ENCODE data around the gene SHC1.

Gene SHC1

DNA sequence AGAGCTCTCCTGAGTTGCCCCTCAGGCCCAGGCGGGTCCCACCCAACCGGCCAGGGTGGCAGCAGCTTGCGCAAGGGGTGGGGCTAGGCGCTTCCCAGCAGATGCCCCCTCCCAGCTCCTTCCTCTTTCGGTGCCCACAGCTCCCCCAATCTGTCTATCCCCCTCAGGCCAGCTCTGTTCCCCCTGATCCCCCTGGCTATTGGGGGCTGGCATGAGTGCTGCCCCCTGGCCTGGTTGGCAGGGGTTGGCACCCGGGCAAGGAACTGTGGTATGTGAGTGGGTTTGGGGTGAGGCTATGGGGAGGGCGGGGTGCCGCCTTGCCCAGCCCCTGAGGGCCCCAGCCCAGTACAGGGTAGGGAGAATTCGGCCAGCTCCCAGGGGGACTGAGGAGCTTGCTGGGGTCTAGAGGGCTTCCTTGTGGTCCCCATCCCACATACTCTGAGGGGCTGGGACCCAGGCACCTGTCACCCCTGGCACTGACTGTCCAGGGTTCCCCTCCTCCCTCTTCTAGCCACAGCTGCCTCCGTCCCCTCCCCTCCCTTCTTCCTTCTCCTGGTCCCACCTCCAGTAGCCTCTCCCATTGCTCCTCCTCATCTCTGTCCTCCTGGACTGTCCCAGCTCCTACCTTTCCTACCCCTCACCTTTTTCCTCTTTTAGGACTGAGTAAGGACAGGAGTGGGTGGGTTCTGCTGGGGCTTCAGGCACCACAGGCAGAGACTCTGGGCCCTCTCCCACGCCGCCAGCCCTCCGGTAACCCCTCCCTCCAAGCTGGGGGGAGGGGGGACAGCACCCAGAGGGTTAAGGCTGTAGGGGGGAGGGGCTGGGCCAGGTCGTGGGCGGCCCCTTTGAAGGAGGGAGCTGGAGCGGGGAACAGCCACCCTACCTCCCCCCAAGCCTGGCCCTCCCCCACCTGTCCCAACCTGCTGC is 37.7 kb upstream of the SHC1 start:
- DNase-seq = peak; percentile 69

DNA sequence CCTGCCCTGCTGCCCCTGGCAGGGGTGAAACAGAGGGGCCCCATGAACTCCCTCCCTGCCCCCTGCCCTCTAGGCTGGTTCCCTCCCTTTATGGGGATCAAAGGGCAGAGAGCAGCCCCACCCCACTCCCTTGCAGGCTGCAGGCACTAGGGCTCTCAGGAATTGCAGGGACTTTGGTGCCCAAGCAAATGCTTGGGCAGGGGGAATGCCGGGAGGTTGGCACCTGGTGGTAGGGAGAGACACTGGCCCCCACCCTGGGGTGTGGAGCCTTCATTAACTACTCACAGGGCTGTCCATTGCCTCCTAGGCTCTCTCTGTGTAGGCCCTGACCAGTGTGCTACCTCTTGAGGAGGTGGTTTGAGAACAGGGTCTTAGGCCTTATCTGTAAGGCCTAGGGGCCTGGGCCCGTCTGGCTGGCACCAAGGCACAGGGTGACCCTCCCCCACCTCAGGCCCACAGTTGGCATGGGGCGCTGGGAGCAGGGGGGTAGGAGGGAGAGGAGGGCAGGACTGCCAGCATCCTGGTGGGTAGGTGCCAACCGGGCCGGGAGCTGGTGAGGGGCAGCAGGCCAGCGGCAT is 36.8 kb upstream of the SHC1 start:
- DNase-seq = no peak

DNA sequence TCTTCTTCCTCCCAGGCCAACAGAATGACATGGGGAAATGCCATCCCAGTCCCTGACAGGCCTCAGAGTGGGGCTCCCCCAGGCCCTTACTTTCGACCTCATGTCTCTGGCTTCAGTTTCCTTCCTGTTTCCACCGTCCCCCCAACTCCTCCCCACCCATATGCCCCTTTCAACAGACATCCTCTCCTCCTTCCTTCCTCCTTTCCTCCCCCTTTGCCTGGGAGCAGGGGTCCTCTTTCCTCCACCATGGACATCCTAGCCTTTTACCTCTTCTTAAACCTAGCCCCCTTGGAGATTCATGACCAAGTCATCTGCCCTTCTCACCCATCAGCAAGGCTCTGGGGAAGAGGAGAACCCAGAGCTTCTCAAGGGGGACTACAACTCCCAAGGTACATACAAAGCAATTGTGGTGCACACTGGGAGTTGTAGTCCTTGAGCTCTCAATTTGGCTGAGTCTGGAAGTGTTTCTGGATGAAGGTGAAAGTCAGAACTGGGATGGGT is 36.1 kb upstream of the SHC1 start:
- DNase-seq = peak; percentile 25

DNA sequence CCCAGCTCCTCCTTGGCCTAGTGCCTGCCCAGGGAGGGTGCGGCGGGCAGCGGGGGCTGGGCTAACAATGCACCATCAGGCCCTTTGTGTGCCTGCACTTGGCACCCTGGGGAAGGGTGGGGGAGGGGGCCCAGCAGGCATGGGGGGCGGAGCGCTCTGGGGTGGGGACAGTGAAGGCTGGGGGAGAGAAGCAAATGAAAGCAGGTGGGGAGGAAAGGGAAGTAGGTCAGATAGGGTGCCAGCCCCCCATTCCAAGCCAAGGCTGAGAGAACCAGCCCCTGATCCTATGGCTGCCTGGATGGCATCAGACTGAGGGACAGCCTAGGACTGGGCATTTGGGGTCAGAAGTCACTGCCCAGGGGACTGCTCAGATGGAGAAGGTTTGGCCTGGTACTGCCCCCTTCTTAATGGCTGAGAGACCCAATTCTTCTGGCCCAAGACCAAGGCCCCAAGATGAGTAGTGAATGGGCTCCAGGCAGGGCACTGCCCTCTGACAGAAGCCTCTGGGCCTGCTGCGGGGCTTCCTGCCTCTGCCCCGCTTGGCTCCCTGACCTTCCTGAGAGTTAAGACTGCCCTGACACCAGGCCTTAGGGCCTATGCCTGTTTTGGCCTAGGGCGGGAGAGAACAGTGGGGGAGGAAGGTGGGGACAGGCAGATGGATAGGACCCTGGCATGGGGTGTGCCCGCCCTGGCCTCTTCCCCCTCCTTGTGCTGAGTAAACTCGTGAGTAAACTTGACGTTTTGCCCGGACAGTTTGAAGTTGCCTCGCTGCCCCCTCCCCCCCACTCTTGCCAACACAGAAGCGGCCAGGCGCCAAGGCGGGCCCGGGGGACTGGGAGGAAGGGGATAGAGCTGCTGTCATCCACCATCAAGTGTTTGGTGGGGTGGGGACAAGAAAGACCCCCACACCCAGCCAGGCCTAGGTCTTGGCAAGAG is 34.8 kb upstream of the SHC1 start:
- DNase-seq = peak; percentile 28

DNA sequence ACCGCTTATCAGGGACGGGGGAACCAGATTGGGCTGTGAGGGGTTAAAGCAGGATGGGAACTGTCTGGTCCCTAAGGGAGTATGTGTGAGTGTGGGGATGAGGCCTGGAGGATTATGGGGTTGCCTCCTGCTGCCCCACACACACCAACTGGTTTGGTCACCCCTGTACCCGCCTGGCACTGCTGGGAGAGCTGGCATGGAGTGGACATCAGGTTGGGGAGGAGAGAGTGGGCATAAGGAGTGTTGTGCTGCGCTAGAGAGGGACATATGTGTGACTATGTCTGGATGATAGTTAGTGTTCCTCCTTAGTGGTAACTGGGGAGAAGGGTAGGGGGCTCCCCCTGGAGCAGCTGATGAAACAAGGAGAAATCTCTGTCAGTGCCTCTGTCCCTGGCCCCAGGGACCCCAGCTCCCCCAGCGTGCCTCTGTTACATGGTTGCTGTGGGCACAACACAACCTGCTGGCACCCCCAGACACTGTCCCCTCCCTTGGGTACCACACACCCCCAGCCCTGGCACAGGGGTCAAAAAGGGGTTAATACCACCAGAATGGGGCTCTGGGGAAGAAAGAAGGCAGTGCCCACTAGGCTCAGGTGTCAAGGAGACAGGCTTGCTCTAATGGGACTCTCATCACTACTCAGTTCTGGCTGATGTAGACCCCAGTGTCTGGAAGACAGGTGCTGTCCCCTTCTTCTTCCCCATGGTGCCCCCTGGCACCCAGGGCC is 34.0 kb upstream of the SHC1 start:
- DNase-seq = no peak

DNA sequence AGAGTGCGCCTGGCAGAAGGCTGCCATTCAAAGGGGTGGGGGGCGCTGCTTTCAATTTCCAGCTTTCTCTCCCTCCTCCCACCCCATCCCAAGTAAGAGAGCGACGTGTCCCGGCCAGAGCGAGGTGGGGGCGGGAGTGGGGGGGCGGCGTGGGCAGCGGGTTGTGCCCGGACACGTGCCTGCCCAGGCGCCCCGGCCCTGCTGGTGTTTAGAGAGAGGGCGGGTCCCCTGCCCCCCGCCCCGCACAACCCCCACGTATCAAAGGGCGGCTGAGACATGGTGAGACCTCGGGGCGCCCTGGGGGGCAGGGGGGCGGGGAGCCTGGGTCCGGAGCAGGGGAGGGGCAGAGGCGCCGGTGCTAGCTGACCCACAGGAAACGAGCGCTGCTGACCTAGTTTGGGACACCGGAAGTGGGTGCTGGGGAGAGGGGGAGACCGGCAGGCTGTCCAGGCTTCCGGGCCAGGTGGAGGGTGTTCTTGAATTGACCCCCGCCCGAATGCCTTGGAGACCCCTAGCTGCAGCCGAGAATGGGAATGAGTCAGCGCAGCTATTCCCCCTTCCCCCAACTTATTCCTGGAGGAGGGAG is 33.3 kb upstream of the SHC1 start:
- no peak for DNase-seq

DNA sequence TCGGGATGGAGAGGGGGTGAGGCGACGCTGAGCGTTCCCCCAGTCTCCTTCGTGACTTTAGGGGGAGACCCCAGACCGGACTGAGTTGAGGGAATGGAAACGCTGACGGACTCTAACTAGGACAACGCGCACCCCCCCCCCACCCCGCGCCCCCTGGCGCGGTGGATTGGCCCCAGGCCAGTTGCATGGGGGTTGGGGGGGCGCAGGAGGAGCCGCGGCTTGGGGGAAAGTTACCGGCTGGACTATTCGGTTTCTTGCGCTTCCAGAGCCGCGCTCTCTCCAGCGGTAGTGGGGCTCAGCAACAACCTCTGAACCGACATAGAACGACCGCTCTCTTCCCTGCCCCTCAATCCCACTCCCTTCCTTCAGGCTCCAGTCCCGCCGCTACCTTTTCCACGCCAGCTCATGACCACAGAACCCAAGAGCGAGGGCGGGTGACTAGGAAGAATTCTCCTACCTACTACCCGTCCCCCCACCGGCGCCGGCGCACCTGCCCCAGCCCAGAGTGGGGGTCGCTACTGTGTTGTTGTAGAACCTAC is 32.7 kb upstream of the SHC1 start:
- DNase-seq = peak; percentile 32

DNA sequence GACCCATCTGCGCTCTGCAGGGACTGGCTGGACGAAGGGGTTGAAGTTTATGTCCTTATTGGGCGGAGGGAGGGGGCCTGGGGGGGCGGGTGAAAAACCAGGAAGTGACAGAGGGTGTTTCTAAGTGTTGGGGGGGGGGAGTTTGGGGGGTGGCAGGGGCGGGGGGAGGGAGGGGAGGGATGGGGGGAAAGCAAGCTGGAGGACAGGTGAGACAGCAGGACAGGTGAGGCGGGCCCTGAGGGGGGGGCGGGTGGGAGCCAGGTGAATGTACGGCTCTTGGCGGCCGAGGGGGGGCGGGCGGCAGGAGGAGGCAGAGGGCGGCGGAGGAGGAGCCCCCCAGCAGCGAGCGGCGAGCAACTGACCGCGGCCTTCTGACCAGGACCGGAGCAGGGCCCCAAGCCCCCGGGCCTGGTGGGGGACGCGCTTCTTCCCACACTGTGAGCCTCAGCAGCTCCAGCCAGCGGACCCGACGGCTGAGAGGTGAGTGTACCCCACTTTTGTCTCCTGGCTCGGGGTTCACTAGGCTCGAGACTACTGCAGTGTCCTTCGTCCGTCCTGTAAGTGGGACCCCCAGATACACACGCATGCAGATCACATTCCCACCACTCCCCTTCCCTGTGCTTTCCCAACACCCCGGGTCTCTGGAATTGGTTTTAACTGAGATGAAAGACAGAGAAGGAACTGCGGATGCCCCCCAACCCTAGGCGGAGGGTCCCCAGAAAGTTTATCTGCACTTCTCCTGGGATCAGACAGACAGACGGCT is 32.1 kb upstream of the SHC1 start, which contains the start of gene ZBTB7B:
ZBTB7B (plus strand) TSS at position 339 of the 763 bp plus-strand sequence. CDS start 11,859 bp downstream, outside the sequence.
- DNase-seq = no peak

DNA sequence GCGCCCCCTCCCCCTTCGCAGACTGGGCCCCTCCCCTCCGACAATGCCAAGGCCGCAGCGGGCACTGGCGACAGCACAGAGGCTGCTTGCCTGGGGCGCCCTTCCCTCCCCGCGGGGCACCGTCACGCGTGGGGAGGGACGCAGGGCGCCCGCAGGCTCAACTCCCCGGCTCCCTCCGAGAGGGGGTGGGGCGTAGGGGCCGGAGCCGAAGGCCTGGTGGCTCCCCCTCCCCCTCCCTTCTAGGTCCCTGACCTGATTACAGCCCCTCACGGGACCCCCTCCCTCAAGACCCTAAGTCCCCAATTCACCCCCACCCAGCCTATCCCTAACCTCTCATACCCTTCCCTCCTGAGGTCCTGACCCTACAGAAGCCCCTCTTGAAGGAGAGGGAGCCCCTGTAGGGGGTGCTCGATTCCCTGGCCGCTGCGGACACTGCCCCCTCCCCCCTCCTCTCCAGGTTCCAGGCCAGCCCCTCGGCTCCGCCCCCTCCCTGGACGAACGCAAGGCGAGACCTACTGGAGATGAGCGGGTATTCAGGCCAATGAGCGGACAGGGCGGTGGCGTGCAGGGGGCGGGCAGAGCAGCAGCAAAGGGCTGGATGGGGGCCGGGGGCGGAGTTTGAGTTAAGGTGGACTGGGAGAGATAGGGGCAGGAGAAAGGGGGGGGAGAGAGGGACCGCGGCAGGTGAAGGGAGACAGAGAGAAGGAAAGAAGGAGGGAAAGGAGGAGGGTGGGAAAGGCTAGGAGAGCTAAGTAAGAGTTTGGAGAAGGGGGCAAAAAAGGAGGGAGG is 31.3 kb upstream of the SHC1 start:
- peak; percentile 99 for DNase-seq

DNA sequence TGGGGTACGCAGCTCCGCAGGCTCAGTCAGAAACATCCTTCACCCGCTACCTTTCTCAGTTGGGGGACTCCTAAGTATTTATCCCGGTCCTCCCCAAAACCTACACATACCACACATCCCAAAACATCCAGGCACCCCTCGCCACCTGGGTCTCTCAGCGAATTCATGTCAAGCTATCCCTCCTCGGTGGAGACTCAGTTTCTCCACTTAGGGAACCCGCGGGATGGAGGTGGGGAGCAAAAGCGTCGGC is 30.8 kb upstream of the SHC1 start:
- no peak for DNase-seq

DNA sequence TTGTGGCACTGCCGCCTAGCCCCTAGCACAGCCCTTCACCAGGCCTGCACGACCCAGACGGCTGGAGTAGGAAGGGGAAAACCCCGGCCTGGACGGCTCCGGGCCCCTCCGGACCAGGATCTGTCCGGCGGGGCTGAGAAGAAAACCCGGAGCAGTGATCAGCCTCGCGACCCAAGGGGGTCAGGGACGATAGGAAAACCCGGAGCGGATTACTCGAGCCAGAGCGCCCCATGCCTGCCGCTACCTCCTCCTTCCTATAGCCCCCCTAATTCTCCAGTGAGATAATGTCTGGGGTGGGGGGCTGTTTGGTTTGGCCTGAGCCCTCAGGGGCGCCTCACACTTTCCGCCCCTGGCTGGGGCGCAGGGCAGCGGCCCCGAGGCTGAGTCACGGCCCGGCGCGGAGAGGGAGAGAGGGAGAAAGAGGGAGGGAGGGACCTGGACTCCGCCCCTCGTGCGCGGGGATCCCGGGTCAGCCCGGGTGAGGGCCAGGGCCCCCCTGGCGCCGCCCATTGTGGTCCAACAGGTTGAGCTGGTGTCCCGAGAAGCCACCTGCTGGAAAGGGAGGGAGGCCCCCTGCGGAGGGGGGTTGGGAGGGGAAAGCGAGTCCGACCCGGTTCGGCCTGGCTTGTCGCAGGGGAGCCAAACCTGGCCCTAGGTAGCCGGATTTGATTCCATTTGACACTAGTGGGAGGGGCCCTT is 30.3 kb upstream of the SHC1 start:
- DNase-seq = peak; percentile 85

DNA sequence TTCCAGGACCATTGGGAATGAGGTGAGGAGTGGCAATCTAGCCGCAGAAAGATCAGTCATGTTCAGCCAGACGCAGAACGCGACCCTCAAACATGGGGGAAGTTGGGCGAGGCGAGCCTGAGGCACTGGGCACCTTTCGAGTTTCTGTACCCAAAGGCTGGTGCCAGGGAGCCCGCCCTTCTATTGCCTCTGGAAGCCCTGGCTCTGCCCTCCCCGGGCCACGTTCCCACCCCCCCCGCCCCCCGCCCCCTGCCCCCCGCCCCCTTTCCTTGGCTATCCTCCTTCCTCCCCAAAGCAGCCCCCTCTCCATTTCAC is 29.8 kb upstream of the SHC1 start:
- DNase-seq = no peak

DNA sequence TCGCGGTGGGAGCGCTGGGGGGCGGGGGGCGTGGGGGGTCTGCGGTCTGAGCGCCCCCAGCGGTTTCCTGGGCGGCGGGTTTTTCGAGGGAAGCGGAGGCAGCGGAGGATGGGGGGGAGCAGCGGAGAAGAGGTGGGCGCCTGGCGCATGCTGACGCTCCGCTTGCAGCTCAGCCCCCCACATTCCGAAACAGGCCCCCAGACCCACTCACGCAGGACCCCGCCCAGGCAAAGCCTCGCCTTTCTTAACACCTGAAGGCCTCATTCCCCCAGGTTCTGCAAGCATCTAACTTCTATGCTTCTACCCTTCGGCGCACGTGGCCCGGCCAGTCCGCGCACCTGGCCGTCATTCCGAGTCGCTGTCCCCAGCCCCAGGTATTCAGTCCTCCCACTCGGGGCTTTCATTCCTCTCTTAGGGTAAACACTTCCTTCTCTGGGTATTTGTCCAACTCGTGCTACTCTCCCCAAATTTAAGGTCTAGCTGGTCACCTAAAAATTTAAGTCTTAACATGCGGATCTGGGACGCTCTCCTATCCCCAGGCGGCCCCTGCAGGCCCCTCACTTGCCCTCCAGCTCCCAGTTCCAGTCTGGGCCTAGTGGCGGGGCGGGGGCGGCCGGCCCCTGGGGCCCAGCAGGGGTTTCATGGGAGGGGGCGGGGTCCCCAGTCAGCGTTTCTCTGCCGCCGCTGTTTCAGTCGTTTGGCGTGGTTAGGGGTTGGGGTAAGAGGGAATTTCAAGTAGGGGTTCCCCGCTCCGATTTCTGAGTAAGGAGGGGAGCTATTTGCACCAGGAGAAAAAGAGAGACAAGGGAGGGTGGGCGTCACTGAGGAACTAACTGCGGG is 29.2 kb upstream of the SHC1 start:
- peak; percentile 72 for DNase-seq

DNA sequence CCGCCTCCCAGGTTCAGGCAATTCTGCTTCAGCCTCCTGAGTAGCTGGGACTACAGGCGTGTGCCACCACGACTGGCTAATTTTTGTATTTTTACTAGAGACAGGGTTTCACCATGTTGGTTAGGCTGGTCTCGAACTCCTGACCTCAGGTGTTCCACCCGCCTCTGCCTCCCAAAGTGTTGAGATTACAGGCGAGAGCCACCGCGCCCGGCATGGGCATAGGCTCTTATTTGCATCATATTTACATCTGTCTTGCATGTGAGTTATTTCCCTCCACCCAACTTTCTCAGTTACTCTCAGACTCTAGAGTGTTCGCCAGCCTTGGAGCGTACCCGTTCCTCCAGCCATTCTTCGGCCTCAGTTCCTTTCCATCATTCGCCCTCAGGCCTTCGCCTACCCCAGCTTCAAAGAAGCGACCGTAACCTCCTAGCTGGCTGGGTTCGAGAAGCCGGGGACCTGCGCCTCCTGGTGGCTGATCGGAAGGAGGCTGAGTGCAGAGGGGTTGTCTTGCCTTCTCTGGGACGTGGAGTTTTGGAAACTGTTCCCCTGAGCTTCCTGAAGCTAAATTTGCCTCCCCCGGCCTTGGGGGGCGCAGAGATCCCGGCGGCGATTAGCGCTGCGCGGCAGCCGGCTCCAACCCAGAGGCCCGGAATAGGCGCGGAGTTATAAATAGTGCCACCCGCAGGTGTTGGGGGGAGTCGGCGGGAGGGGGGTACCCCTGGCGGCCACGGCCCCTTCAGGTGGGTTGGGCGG is 28.4 kb upstream of the SHC1 start:
- peak; percentile 75 for DNase-seq

DNA sequence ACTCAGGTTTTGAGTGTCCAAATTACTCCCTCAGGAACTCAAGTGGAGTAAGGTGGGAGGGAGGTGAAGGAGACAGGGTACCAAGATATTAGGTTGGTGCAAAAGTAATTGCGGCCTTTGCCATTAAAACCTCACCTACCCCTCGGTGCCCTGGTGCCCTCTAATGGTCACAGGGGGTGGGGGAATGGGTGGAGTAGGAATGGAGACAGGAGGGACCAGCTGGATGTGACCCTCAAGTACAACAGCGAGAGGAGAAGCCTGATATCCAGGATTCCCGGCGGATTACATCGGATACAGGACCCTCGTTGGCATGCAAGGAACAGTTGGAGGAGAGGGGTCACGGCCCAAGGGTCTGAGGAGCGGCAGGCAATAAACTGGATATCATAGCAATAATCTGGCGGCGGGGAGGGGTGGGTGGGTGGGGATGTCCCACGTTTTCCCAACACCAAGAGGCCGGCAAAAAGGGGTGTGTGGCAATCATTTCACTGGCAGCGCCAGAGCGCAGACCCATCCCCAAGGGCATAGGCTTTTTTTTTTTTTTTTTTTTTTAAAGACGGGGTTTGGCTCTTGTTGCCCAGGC is 27.7 kb upstream of the SHC1 start:
- no peak for DNase-seq

DNA sequence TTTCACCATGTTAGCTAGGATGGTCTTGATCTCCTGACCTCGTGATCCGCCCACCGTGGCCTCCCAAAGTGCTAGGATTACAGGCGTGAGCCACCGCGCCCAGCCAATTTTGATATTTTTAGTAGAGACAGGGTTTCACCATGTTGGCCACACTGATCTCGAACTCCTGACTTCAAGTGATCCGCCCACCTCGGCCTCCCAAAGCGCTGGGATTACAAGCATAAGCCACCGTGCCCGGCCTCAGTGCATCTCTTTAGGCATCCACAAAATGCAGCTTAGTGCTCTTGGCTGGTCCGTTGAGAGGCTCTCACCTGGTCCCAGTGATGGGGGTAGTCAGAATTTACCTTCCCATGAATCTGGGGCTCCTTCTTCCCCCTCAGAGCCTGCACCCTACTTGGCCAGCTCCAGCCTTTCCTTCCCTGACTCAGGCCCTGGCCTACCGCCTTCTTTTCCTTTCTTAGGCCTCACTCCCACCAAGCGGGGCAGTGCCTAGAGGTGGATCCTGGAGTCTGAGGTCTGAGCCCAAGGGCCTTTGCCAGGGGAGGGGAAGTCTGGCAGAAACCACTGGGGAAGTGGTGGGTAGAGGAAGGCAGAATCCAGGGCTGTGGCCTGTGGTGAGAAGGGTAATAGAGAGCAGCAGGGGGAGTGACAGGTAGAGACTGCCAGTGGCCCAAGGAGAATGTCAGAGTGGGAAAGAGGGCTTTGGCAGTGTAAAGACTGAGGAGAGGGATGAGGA is 26.6 kb upstream of the SHC1 start:
- no peak for DNase-seq

All from activated naive CD4-positive, alpha-beta T cell treated with Interleukin-2 at 50 U/mL for 16 hours (primary cell).